OCI-LY7 (cell line): ENCODE data around the gene ATP8B4. TPM values are rescaled to one million over a fixed set of nuclear protein-coding genes. Genes with fewer than 3 reads are reported as not detected.

Experiments used
- BruUV-seq: library from RNA; stranded (reverse); fragments of 400-500 nt; replicated peaks from 2 replicates; lab custom pipeline; 2021; lab: Mats Ljungman, UMichigan
- CTCF ChIA-PET: fragments of 300-600 bp; sonication (Branson Sonifier 250); formaldehyde crosslinking; loops from one replicate; lab custom pipeline; 2022; ENCODE audit warnings: antibody characterized with exemption; ENCODE audit not compliant: unreplicated experiment; lab: Charles Lee
- POLR2A ChIA-PET: fragments of 300-600 bp; sonication (Branson Sonifier 250); formaldehyde crosslinking; loops from one replicate; lab custom pipeline; 2022; ENCODE audit warnings: antibody characterized with exemption; lab: Charles Lee
- DNase-seq: peaks from one replicate; pipeline ENCODE4 v3.0.0-alpha.2; 2015; ENCODE audit warnings: low spot score
- H2AFZ ChIP-seq: fragments of 200-600 bp; sonication (generic), shearing (Covaris generic); 2 replicates; pipeline ENCODE4 v1.6.1; 2014; ENCODE audit warnings: mild to moderate bottlenecking, antibody characterized with exemption, low read length, moderate library complexity
- H3K27ac ChIP-seq: fragments of 200-600 bp; sonication (generic); 2 replicates; pipeline ENCODE4 v1.5.1; 2014; ENCODE audit warnings: mixed run types, low read depth, mild to moderate bottlenecking, moderate library complexity, low read length, inconsistent platforms; ENCODE audit not compliant: poor library complexity, severe bottlenecking
- H3K36me3 ChIP-seq: fragments of 200-600 bp; sonication (generic); 2 replicates; pipeline ENCODE4 v1.6.1; 2014; ENCODE audit warnings: mild to moderate bottlenecking, antibody characterized with exemption, low read length, moderate library complexity, mixed read lengths; ENCODE audit not compliant: insufficient read depth
- H3K4me1 ChIP-seq: fragments of 200-600 bp; sonication (generic); 2 replicates; pipeline ENCODE4 v1.5.1; 2014; ENCODE audit warnings: mild to moderate bottlenecking, low read length; ENCODE audit not compliant: insufficient read depth, poor library complexity, severe bottlenecking
- H3K4me2 ChIP-seq: fragments of 200-600 bp; sonication (generic); 2 replicates; pipeline ENCODE4 v1.6.1; 2014; ENCODE audit warnings: mild to moderate bottlenecking, low read length
- H3K4me3 ChIP-seq: fragments of 200-600 bp; sonication (generic); 2 replicates; pipeline ENCODE4 v1.5.1; 2014; ENCODE audit warnings: mild to moderate bottlenecking, low read depth, low read length; ENCODE audit not compliant: poor library complexity, severe bottlenecking
- H3K79me2 ChIP-seq: fragments of 200-600 bp; sonication (generic); 2 replicates; pipeline ENCODE4 v1.6.1; 2016; ENCODE audit warnings: low read depth, mild to moderate bottlenecking, low read length, moderate library complexity, mixed read lengths; ENCODE audit not compliant: insufficient read depth
- H3K9me2 ChIP-seq: fragments of 200-600 bp; sonication (generic); 2 replicates; pipeline ENCODE4 v1.6.1; 2016; ENCODE audit warnings: mild to moderate bottlenecking, low read length, mixed read lengths; ENCODE audit not compliant: insufficient read depth
- H3K9me3 ChIP-seq: fragments of 200-600 bp; sonication (generic); 2 replicates; pipeline ENCODE4 v1.6.1; 2014; ENCODE audit warnings: mild to moderate bottlenecking, mixed run types, low read length, mixed read lengths
- H4K20me1 ChIP-seq: fragments of 200-600 bp; sonication (generic); 2 replicates; pipeline ENCODE4 v1.6.1; 2014; ENCODE audit warnings: mild to moderate bottlenecking, antibody characterized with exemption, low read length, moderate library complexity, mixed read lengths; ENCODE audit not compliant: insufficient read depth
- CTCF ChIP-seq: fragments of 200-600 bp; sonication (generic); conservative IDR thresholded peaks from 2 replicates; pipeline ENCODE4 v1.5.1; 2014; ENCODE audit warnings: mild to moderate bottlenecking, antibody characterized with exemption, low read length, moderate library complexity, mixed read lengths
- EZH2phosphoT487 ChIP-seq: fragments of 200-600 bp; sonication (generic); IDR thresholded peaks from 2 replicates; pipeline ENCODE4 v1.6.1; 2018; ENCODE audit warnings: low read depth, borderline replicate concordance, mild to moderate bottlenecking, mixed run types, antibody characterized with exemption, low read length, moderate library complexity, mixed read lengths
- intact Hi-C: fragments of 100-400 bp; cut with micrococcal nuclease; formaldehyde crosslinking; loops from one replicate; pipeline ENCODE4 v1.10.0; 2022; ENCODE audit not compliant: unreplicated experiment
- total RNA-seq, 2 experiments: library from RNA; depleted of rRNA in 1 of 2; stranded (reverse); fragments of >200 nt in 1 of 2; shearing (Covaris generic) in 1 of 2; gene quantifications; 2 replicates each; pipeline ENCODE4 v1.2.3, GENCODE V29; 2014 to 2022

ATP8B4 gene
- total RNA-seq, 2 experiments from 2014 or later, result not detected

- no peaks in the 10 kb centered on the region for H3K79me2 ChIP-seq
- POLR2A ChIA-PET, result no interaction called here
- no TSS peak for BruUV-seq
- CTCF ChIA-PET, result no interaction called here
- H3K9me3 ChIP-seq, result no peaks in the 10 kb centered on the region
- H3K4me1 ChIP-seq, result no peaks in the 10 kb centered on the region
- no peak overlapping the region for H2AFZ ChIP-seq
- intact Hi-C loops, result no loop called here
- no peak for DNase-seq
- no peak overlapping the region for H3K4me2 ChIP-seq
- H3K9me2 ChIP-seq, result no peaks in the 10 kb centered on the region
- no peaks in the 10 kb centered on the region for H3K36me3 ChIP-seq
- no peak overlapping the region for H3K4me3 ChIP-seq
- H4K20me1 ChIP-seq, result no peaks in the 10 kb centered on the region
- TF ChIP-seq EZH2phosphoT487, result no peak
- no peak for TF ChIP-seq CTCF
- no peak overlapping the region for H3K27ac ChIP-seq
Measured at GRCh38 chr15:50113992-50114780, 4.8 kb downstream of the ATP8B4 start.

- ChIA-PET CTCF (no interaction called here), POLR2A (interaction anchor here (0.6 to 0.7 kb wide), 2 partner anchors 1473 to 1510 kb away, joined by 4 to 12 read pairs; no protein-coding TSS in a partner anchor)
- H3K4me2 ChIP-seq, result no peak overlapping the region
- H3K9me2 ChIP-seq, result no peaks in the 10 kb centered on the region
- no peaks in the 10 kb centered on the region for H3K79me2 ChIP-seq
- no peaks in the 10 kb centered on the region for H4K20me1 ChIP-seq
- intact Hi-C loops, result no loop called here
- no peak overlapping the region for H3K4me3 ChIP-seq
- no TSS peak for BruUV-seq
- no peaks in the 10 kb centered on the region for H3K4me1 ChIP-seq
- no peak for DNase-seq
- H3K27ac ChIP-seq, result no peak overlapping the region
- H3K36me3 ChIP-seq, result no peaks in the 10 kb centered on the region
- no peak for TF ChIP-seq CTCF
- no peak for TF ChIP-seq EZH2phosphoT487
- H2AFZ ChIP-seq, result no peak overlapping the region
- no peaks in the 10 kb centered on the region for H3K9me3 ChIP-seq
Measured at GRCh38 chr15:50113187-50113505, 5.9 kb downstream of the ATP8B4 start.

- POLR2A ChIA-PET, result no interaction called here
Measured at GRCh38 chr15:50112488-50113186, 6.4 kb downstream of the ATP8B4 start.

More at GRCh38 chr15:50112488-50113186, 6.4 kb downstream of the ATP8B4 start:
- intact Hi-C loops, result no loop called here
- TF ChIP-seq CTCF (no peak), EZH2phosphoT487 (no peak)
- Histone ChIP-seq H4K20me1 (no peaks in the 10 kb centered on the region), H3K36me3 (no peaks in the 10 kb centered on the region), H3K4me2 (no peak overlapping the region), H3K4me3 (no peak overlapping the region), H3K79me2 (no peaks in the 10 kb centered on the region), H3K27ac (no peak overlapping the region), H3K9me2 (no peaks in the 10 kb centered on the region), H2AFZ (no peak overlapping the region), H3K4me1 (no peaks in the 10 kb centered on the region), H3K9me3 (no peaks in the 10 kb centered on the region)
- CTCF ChIA-PET, result no interaction called here
- BruUV-seq, result no TSS peak
- DNase-seq, result no peak
